Neural cell (in vitro differentiated cells): ENCODE measurements around the gene DNASE1L2. TPM values are rescaled to one million over a fixed set of nuclear protein-coding genes. Genes with fewer than 3 reads are reported as not detected.

Experiments used
- H2AFZ ChIP-seq: fragments of 200-600, 300-800 bp; sonication (generic), shearing (Covaris generic); 2 replicates; pipeline ENCODE4 v1.6.0; 2014; ENCODE audit warnings: low read depth, mild to moderate bottlenecking, antibody characterized with exemption, low read length, moderate library complexity
- H3F3A ChIP-seq: fragments of 200-600 bp; shearing (Covaris generic); 2 replicates; pipeline ENCODE4 v1.6.1; 2016; ENCODE audit warnings: mild to moderate bottlenecking, moderate library complexity, mixed read lengths, antibody characterized with exemption, low read length; ENCODE audit not compliant: insufficient read depth, poor library complexity, severe bottlenecking
- H3K27ac ChIP-seq: fragments of 200-600, 300-800 bp; sonication (generic), shearing (Covaris generic); 2 replicates; pipeline ENCODE4 v1.5.1; 2014; ENCODE audit warnings: mild to moderate bottlenecking, low read length, moderate library complexity
- H3K27me3 ChIP-seq: fragments of 300-800, 200-600 bp; sonication (generic), shearing (Covaris generic); 2 replicates; pipeline ENCODE4 v1.6.0; 2014; ENCODE audit warnings: mild to moderate bottlenecking, low read depth, low read length, moderate library complexity; ENCODE audit not compliant: insufficient read depth
- H3K36me3 ChIP-seq: fragments of 300-800, 200-600 bp; sonication (generic), shearing (Covaris generic); 2 replicates; pipeline ENCODE4 v1.5.1; 2014; ENCODE audit warnings: mild to moderate bottlenecking, antibody characterized with exemption, low read length, moderate library complexity; ENCODE audit not compliant: insufficient read depth
- H3K4me2 ChIP-seq: fragments of 300-800, 200-600 bp; sonication (generic), shearing (Covaris generic); 2 replicates; pipeline ENCODE4 v1.6.0; 2014; ENCODE audit warnings: mild to moderate bottlenecking, low read length
- H3K4me3 ChIP-seq: fragments of 300-800, 200-600 bp; sonication (generic), shearing (Covaris generic); 2 replicates; pipeline ENCODE4 v1.5.1; 2014; ENCODE audit warnings: mild to moderate bottlenecking, low read length, moderate library complexity
- H3K79me2 ChIP-seq: fragments of 200-600 bp; shearing (Covaris generic); replicated peaks from 2 replicates; pipeline ENCODE4 v1.6.0; 2014; ENCODE audit warnings: mild to moderate bottlenecking, low read length, moderate library complexity; ENCODE audit not compliant: insufficient read depth
- H3K9ac ChIP-seq: fragments of 300-800, 200-600 bp; sonication (generic), shearing (Covaris generic); 2 replicates; pipeline ENCODE4 v1.6.1; 2016; ENCODE audit warnings: mild to moderate bottlenecking, low read length, mixed read lengths
- H3K9me2 ChIP-seq: fragments of 200-600 bp; shearing (Covaris generic); 2 replicates; pipeline ENCODE4 v1.6.1; 2016; ENCODE audit warnings: mild to moderate bottlenecking, low read length, mixed read lengths; ENCODE audit not compliant: insufficient read depth
- H3K9me3 ChIP-seq: fragments of 200-600, 300-800 bp; sonication (generic), shearing (Covaris generic); 2 replicates; pipeline ENCODE4 v1.6.1; 2016; ENCODE audit warnings: mild to moderate bottlenecking, mixed run types, low read length, moderate library complexity, mixed read lengths
- H4K20me1 ChIP-seq: fragments of 200-600 bp; shearing (Covaris generic); 2 replicates; pipeline ENCODE4 v1.6.1; 2016; ENCODE audit warnings: mild to moderate bottlenecking, mixed run types; ENCODE audit not compliant: insufficient read depth
- EP300 ChIP-seq: fragments of 450-650 bp; conservative IDR thresholded peaks from 2 replicates; pipeline ENCODE4 v1.6.1; 2014; ENCODE audit warnings: antibody characterized with exemption, mild to moderate bottlenecking, moderate library complexity; ENCODE audit not compliant: poor library complexity, severe bottlenecking
- EZH2 ChIP-seq: fragments of 200-600, 300-800 bp; shearing (Covaris generic), sonication (generic); IDR thresholded peaks from 2 replicates; pipeline ENCODE4 v1.6.1; 2014; ENCODE audit warnings: antibody characterized with exemption, low read length, borderline replicate concordance, mild to moderate bottlenecking; ENCODE audit not compliant: insufficient read depth, poor library complexity, severe bottlenecking
- MXI1 ChIP-seq: fragments of 450-650 bp; conservative IDR thresholded peaks from 2 replicates; pipeline ENCODE4 v1.6.1; 2014; ENCODE audit warnings: antibody characterized with exemption, mild to moderate bottlenecking; ENCODE audit not compliant: poor library complexity, severe bottlenecking
- POLR2AphosphoS5 ChIP-seq: IDR thresholded peaks from 2 replicates; pipeline ENCODE4 v1.6.1; 2012
- RAD21 ChIP-seq: fragments of 450-650 bp; conservative IDR thresholded peaks from 2 replicates; pipeline ENCODE4 v1.6.1; 2014; ENCODE audit warnings: antibody characterized with exemption, mild to moderate bottlenecking, moderate library complexity
- SMC3 ChIP-seq: fragments of 450-650 bp; conservative IDR thresholded peaks from 2 replicates; pipeline ENCODE4 v1.6.1; 2014; ENCODE audit warnings: antibody characterized with exemption, mild to moderate bottlenecking, moderate library complexity; ENCODE audit not compliant: poor library complexity
- TAF1 ChIP-seq: IDR thresholded peaks from 2 replicates; pipeline ENCODE4 v1.6.1; 2012; ENCODE audit warnings: low read depth
- polyA plus RNA-seq: library from polyadenylated mRNA; depleted of rRNA; stranded (reverse); fragments of >200 nt; gene quantifications from 2 replicates; pipeline ENCODE4 v1.2.3, GENCODE V29; 2014
- TF ChIP-seq, protein P1 (sequence below): IDR thresholded peaks from 2 replicates; pipeline ENCODE4 v1.6.1; 2012; ENCODE audit warnings: borderline replicate concordance
- TF ChIP-seq, protein P2 (sequence below): fragments of 450-650 bp; IDR thresholded peaks from 2 replicates; pipeline ENCODE4 v1.5.1; 2014; ENCODE audit warnings: antibody characterized with exemption, mild to moderate bottlenecking, moderate library complexity; ENCODE audit not compliant: poor library complexity, severe bottlenecking

Gene DNASE1L2
- polyA plus RNA-seq, 1 donor from 2014 or later = 10.2 TPM

DNA sequence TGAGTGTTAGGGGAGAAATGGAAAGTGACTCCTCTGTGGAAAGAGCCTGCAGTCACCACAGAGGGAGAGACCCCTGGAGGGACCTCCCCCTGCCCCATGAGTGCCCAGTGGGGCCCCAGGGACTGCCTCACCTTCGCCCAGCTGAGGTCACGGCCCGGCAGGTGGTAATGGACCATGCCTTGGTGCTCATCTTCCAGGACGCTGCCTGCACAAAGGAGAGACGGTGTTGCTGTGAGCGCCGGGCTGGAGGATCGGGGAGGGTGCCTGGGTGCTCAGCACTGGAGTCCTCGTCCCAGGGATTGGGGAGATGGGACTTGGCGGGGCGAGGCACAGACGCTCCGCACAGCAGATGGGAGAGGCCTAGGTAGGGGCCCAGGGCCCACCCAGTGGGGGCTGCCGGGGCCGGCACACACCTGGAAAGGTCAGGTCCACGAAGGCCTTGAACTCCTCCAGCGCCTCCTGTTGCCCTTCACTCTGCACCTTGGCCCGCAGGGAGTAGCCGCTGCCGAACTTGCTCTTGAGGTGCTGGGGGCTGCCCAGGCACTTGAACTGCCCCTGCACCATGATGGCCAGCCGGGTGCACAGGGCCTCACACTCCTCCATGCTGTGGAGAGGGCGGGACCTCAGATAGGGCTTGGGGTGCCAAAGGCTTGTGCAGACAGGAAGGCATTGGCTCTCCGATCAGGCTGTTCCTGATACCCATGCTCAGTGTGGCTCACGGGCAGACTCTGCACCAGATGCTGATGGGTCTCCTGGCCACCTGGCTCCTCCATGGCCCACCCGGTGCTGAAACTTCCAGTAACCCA, 41.4 kb downstream of the DNASE1L2 start:
- TF ChIP-seq SMC3 (no peak), TAF1 (no peak), EP300 (no peak), RAD21 (no peak), MXI1 (no peak)
- TF ChIP-seq, protein P1, sequence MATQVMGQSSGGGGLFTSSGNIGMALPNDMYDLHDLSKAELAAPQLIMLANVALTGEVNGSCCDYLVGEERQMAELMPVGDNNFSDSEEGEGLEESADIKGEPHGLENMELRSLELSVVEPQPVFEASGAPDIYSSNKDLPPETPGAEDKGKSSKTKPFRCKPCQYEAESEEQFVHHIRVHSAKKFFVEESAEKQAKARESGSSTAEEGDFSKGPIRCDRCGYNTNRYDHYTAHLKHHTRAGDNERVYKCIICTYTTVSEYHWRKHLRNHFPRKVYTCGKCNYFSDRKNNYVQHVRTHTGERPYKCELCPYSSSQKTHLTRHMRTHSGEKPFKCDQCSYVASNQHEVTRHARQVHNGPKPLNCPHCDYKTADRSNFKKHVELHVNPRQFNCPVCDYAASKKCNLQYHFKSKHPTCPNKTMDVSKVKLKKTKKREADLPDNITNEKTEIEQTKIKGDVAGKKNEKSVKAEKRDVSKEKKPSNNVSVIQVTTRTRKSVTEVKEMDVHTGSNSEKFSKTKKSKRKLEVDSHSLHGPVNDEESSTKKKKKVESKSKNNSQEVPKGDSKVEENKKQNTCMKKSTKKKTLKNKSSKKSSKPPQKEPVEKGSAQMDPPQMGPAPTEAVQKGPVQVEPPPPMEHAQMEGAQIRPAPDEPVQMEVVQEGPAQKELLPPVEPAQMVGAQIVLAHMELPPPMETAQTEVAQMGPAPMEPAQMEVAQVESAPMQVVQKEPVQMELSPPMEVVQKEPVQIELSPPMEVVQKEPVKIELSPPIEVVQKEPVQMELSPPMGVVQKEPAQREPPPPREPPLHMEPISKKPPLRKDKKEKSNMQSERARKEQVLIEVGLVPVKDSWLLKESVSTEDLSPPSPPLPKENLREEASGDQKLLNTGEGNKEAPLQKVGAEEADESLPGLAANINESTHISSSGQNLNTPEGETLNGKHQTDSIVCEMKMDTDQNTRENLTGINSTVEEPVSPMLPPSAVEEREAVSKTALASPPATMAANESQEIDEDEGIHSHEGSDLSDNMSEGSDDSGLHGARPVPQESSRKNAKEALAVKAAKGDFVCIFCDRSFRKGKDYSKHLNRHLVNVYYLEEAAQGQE = no peak
- H3K79me2 ChIP-seq = no peaks in the 10 kb centered on the region
- no peaks in the 10 kb centered on the region for H3K36me3 ChIP-seq
- H2AFZ ChIP-seq = no peak overlapping the region
- H3K4me2 ChIP-seq = no peak overlapping the region
- H4K20me1 ChIP-seq = no peaks in the 10 kb centered on the region
- no peak overlapping the region for H3K9ac ChIP-seq
- no peaks in the 10 kb centered on the region for H3K9me2 ChIP-seq
- H3K27me3 ChIP-seq = no peaks in the 10 kb centered on the region
- no peak overlapping the region for H3K4me3 ChIP-seq
- H3K9me3 ChIP-seq = no peaks in the 10 kb centered on the region
- H3F3A ChIP-seq = no peaks in the 10 kb centered on the region
- H3K27ac ChIP-seq = no peak overlapping the region

DNA sequence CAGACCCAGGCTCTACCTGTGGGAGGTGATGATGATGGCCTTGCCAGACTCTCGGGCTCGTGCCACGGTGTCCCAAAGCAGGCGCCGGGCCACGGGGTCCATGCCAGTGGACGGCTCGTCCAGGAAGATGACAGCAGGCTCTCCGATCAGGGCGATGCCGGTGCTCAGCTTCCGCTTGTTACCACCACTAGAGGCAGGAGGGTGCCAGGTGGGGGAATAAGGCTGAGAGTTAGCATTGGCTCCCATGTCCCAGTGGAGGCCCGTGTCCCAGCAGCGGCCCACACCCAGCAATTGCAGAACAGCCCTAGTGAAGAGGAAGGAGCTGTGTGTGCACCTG, 42.0 kb downstream of the DNASE1L2 start:
- Histone ChIP-seq H3F3A (no peaks in the 10 kb centered on the region), H3K79me2 (no peaks in the 10 kb centered on the region), H4K20me1 (no peaks in the 10 kb centered on the region), H3K36me3 (no peaks in the 10 kb centered on the region), H3K27me3 (no peaks in the 10 kb centered on the region), H2AFZ (no peak overlapping the region), H3K4me2 (no peak overlapping the region), H3K9me3 (no peaks in the 10 kb centered on the region), H3K9ac (no peak overlapping the region), H3K9me2 (no peaks in the 10 kb centered on the region), H3K27ac (no peak overlapping the region), H3K4me3 (no peak overlapping the region)
- TF ChIP-seq SMC3 (no peak), RAD21 (no peak), MXI1 (no peak), POLR2AphosphoS5 (no peak), TAF1 (no peak), EZH2 (no peak)
- TF ChIP-seq, protein P2, sequence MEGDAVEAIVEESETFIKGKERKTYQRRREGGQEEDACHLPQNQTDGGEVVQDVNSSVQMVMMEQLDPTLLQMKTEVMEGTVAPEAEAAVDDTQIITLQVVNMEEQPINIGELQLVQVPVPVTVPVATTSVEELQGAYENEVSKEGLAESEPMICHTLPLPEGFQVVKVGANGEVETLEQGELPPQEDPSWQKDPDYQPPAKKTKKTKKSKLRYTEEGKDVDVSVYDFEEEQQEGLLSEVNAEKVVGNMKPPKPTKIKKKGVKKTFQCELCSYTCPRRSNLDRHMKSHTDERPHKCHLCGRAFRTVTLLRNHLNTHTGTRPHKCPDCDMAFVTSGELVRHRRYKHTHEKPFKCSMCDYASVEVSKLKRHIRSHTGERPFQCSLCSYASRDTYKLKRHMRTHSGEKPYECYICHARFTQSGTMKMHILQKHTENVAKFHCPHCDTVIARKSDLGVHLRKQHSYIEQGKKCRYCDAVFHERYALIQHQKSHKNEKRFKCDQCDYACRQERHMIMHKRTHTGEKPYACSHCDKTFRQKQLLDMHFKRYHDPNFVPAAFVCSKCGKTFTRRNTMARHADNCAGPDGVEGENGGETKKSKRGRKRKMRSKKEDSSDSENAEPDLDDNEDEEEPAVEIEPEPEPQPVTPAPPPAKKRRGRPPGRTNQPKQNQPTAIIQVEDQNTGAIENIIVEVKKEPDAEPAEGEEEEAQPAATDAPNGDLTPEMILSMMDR = no peak
